Heart left ventricle (tissue), 13 donors: Measurements from ENCODE around the gene KCND3.

Experiments used
- POLR2A ChIP-seq, 2 donors: fragments of 450-650 bp; IDR thresholded peaks; one replicate each; pipeline ENCODE4 v1.6.1; 2017; ENCODE audit warnings: antibody characterized with exemption in 2 of 2, mild to moderate bottlenecking in 2 of 2, moderate library complexity in 2 of 2
- TF ChIP-seq, protein P1 (sequence below), 12 donors: fragments of 200-600 bp; sonication (generic) in 4 of 12; IDR thresholded peaks; one replicate each; pipeline versions ENCODE4 v1.5.0 to v1.8.0; 2018 to 2022; ENCODE audit warnings: antibody characterized with exemption in 12 of 12, mild to moderate bottlenecking in 5 of 12
- donor health status: ischemic (EF 13 %, LVEDD 7.1; RV severe dilation, severe dysfunction).
- donor health status: DM: no; HTN: yes; CAD: no.
- donor health status: DM: no; HTN: no; CAD: no.
- donor health status: ischemic (EF 25% LVEDD 6.9; RV normal size, moderate dysfunction).
- donor health status: ischemic (EF 25% LVEDD 5.7; RV mildly dilated, moderate dysfunction).
- donor health status: ischemic (EF 35%, LVEDD 5.7; RV mildly dilated, moderate dysfunction).
- donor health status: nonischemic (EF 11% LVEDD 7.7; RV severe dilation, severe dysfunction).
- donor health status: DM: yes; HTN: yes; CAD: no.
- donor health status: PGD.
- donor health status: ischemic (EF 29% LVEDD 5.4; RV normal size, mild dysfunction).
- donor health status: nonischemic (EF 23%, LVEDD 6.1; RV moderate dilation, normal function).

DNA sequence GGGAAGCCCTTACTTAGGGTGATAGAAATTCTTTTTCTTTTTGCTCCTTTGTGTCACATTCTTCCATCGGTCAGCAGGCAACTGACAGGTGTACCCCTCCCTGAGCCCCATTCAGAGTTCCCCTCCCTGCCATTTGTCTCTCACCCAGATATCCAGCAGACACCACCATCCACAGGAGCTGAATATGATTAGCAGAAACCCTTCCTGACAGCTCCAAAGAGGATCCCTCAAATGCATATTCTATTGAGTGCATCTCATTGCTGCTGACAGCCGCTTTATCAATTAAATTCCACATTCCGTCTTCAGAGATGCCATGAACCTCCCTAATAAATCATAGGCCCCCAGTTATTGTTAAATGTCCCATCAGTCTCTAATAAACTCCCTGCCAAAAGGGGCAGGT, 239.8 kb downstream of the KCND3 start:
- TF ChIP-seq, protein P1, sequence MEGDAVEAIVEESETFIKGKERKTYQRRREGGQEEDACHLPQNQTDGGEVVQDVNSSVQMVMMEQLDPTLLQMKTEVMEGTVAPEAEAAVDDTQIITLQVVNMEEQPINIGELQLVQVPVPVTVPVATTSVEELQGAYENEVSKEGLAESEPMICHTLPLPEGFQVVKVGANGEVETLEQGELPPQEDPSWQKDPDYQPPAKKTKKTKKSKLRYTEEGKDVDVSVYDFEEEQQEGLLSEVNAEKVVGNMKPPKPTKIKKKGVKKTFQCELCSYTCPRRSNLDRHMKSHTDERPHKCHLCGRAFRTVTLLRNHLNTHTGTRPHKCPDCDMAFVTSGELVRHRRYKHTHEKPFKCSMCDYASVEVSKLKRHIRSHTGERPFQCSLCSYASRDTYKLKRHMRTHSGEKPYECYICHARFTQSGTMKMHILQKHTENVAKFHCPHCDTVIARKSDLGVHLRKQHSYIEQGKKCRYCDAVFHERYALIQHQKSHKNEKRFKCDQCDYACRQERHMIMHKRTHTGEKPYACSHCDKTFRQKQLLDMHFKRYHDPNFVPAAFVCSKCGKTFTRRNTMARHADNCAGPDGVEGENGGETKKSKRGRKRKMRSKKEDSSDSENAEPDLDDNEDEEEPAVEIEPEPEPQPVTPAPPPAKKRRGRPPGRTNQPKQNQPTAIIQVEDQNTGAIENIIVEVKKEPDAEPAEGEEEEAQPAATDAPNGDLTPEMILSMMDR (IDR thresholded peaks at IDR 0.05) = no peak
- no peak for TF ChIP-seq POLR2A (IDR thresholded peaks at IDR 0.05)
